Mammary epithelial cell (primary cell): ENCODE measurements around the gene C12orf76.

Experiments used
- CTCF ChIP-seq, 2 donors: IDR thresholded peaks in 1 of 2; conservative IDR thresholded peaks in 1 of 2; 2 replicates each; pipeline ENCODE4 v1.5.1; 2011 to 2012; ENCODE audit warnings: inconsistent platforms in 2 of 2, low read length in 2 of 2, mild to moderate bottlenecking in 2 of 2, control low read depth in 1 of 2, low read depth in 1 of 2; ENCODE audit not compliant: insufficient read depth in 1 of 2; ENCODE audit errors: extremely low read depth in 1 of 2
- EZH2 ChIP-seq: IDR thresholded peaks from 2 replicates; pipeline ENCODE4 v1.6.1; 2012; ENCODE audit warnings: low read length, inconsistent platforms, borderline replicate concordance

- TF ChIP-seq CTCF (conservative IDR thresholded peaks at IDR 0.05 in 1 of 2, IDR thresholded peaks at IDR 0.05 in 1 of 2; ENCODE audit: extremely low read depth in 1 of 2, insufficient read depth in 1 of 2, low read depth in 1 of 2, low read length in 2 of 2) = peak in 1 of 2 donors; percentile 2
- no peak for TF ChIP-seq EZH2
Measured at GRCh38 chr12:109995686-109996482, 52.4 kb downstream of the C12orf76 start, which contains the start of gene GIT2.
